HG02885 (cell line): ENCODE results near the gene DOCK1.
"Not testable (repeated sequence)": the region's sequence is repeated elsewhere in the genome, so short reads cannot be mapped to it uniquely, and the experiment has no call there.

Source experiments
- ATAC-seq: cut with Tn5 transposase; IDR thresholded peaks from one replicate; pipeline ENCODE4 v1.9.1; 2021; ENCODE audit warnings: mild to moderate bottlenecking; ENCODE audit not compliant: unreplicated experiment, poor library complexity

DOCK1 gene

GRCh38 chr10:127290850-127291249 lies 385.6 kb downstream of the DOCK1 start:
- no peak for ATAC-seq

GRCh38 chr10:127291329-127291728 lies 386.1 kb downstream of the DOCK1 start:
- ATAC-seq: no peak

DNA sequence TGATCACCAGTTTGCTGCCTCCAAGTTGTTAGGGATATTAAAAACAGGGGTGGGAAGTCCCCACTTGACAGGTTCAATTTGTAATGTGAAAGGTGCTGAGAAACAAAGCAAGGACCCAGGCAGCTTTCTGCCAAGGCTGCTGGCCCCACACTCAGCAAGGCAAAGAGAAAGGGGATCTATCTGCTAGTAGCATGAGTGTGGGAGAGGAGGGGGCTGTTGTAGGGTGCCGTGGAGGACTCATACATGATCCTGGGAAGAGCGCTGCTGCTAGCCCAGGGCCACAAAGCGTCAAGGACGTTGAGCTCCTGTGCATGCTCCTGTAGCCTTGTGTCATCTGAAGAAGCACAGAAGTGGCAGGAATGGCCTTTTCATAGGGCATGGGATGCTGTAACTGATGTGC lies 387.7 kb downstream of the DOCK1 start:
- no peak for ATAC-seq

GRCh38 chr10:127293640-127294039 lies 388.4 kb downstream of the DOCK1 start:
- no peak for ATAC-seq

DNA sequence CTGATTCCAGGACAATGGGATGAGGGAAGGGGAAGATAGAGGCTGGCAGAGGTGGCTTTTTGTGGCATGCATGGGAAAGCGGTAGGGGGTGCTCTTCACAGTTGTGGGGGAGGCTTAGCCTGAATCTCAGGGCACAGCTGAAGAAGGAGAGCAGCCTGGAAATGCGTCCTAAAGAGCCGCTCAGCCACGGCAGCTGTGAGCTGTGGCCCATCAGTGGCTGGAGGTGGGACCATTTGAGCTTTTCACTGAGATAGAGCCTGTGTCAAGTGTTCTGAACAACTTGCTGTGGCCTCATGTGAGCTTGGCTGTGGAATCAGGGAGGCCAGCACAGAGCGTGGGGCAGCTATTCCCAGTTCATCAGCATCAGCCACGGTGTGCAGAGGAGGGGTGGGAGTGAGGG lies 391.5 kb downstream of the DOCK1 start:
- no peak for ATAC-seq

DNA sequence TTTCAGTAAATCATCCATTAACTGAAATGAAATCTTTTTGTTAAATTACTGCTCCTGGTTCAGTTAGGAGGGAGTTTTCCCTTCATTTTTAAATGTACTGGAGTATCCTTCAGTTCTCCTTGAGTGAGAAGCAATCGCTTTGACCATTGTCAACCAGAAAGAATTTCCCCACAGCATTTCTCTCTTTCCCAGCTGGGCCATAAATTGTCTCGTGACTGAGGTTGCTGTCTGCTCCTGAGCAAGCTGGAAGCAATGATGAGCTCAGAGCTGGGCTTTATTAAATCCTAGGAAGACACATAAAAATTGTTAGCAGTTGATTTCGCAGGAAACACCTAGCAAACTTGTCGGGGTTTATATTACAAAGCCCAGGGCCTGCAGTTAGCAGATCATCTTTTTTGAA lies 393.2 kb downstream of the DOCK1 start:
- ATAC-seq: no peak

GRCh38 chr10:127299192-127299591 lies 394.0 kb downstream of the DOCK1 start:
- not testable (repeated sequence) for ATAC-seq

DNA sequence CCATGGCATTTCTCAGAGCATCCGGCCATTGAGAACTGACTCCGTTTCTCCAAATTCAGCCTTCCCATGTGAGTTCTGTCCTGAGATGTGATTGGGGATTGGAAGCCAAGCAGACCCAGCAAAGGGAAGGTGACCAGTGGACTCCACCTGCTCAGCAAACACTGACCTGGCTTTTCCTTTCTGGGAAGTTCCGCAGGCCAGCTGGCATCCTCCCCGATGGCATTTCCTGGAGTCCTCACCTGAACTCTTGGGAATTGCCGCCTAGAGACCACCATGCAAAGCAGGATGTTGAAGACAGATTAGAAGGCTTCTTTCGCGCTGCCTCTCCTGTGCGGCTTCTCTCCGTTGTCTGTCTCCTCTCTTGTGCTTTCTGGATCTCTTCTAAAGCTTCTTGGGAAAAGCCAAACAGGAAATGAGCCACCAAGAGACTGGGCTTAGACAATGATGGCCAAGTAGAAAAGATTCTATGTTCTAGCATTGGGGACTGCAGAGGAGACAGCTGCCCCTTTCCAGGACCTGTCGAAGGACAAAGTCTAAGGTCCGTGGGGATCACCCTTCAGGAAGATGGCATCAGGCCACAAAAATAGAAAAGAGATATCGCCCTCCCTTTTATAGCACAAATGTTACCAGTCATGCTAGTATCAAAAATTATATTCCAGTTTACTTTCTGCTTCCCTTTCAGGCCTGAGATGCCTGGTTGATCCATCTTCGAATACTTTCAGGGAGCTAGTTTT lies 394.9 kb downstream of the DOCK1 start:
- no peak for ATAC-seq

GRCh38 chr10:127300868-127301321 lies 395.7 kb downstream of the DOCK1 start:
- no peak for ATAC-seq

DNA sequence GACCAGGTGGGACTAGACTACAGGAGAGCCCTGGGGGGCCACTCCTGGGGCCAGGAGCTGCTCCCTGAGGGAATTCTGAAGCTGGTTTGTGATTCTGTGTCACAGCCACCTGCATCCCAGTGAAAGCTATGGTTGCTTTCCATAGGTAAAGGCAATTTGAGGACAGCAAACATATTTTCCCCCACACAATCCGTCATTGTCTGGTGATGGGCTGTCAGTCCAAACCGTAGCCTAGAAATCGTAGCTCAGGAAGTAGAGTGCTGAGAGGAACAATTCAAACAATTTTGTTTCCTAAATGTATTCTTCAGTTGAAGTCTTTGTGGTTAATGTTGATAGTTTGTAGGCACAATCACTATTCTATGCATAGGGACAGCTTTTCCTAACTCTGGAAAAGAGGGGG lies 397.1 kb downstream of the DOCK1 start:
- no peak for ATAC-seq

GRCh38 chr10:127303105-127303504 lies 397.9 kb downstream of the DOCK1 start:
- ATAC-seq: no peak

DNA sequence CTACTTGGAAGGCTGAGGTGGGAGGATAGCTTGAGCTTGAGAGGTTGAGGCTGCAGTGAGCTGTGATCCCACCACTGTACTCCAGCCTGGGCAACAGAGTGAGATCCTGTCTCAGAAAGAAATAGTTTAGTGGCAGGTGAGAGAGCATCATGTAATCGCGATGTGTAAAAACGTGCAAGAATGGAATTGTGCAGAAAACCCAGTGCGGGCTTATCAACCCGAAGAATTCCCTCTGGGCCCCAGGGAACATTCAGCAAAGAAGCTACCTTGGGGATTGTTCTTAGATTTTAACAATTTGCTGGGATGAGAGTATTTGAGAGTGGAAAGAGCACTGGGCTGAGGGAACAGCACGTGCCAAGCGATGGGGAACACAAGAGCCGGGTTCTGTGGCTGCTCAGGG lies 398.5 kb downstream of the DOCK1 start:
- no peak for ATAC-seq

GRCh38 chr10:127306479-127306878 lies 401.3 kb downstream of the DOCK1 start:
- no peak for ATAC-seq

- no peak for ATAC-seq
Measured at GRCh38 chr10:127307338-127307737, 402.1 kb downstream of the DOCK1 start.

GRCh38 chr10:127308031-127308430 lies 402.8 kb downstream of the DOCK1 start:
- ATAC-seq: no peak

DNA sequence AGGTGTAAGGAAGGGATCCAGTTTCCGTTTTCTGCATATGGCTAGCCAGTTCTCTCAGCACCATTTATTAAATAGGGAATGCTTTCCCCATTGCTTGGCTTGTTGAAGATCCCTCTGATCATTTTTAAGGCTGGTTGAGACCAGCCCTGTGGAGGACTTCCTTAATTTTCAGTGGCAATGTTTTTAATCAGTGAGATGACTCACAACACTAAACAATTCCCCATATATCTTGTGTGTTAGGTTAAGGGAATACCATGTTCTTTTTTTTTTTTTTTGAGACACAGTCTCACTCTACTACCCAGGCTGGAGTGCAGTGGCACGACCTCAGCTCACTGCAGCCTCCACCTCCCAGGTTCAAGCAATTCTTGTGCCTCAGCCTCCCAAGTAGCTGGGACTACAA lies 404.4 kb downstream of the DOCK1 start:
- not testable (repeated sequence) for ATAC-seq

- no peak for ATAC-seq
Measured at GRCh38 chr10:127310430-127310829, 405.2 kb downstream of the DOCK1 start.

- ATAC-seq: no peak
Measured at GRCh38 chr10:127310923-127311322, 405.7 kb downstream of the DOCK1 start.

GRCh38 chr10:127313996-127314700 lies 408.9 kb downstream of the DOCK1 start:
- ATAC-seq: no peak

DNA sequence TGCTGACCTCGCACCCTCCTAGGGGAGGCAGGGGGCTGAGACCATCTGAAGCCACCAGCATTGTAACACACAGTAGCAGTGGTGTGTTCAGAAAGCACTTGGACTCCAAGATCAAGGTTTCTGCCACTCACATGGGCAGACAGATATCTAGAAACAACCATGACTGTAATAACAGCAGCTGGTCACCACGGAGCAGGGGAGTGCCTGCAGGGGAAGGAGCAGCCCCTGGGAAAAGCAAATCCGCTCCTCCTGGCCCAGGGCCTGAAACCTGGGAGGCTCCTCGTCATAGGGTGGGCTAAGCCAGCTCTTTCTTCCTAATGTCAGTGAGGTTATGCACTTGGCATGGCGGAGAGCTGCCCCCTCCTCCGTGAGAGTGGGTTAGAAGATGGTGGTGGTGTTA lies 409.6 kb downstream of the DOCK1 start:
- ATAC-seq: no peak

GRCh38 chr10:127315888-127316287 lies 410.7 kb downstream of the DOCK1 start:
- no peak for ATAC-seq

GRCh38 chr10:127318396-127318795 lies 413.2 kb downstream of the DOCK1 start:
- no peak for ATAC-seq
